Measurements from ENCODE around the gene STK32C. TPM values are rescaled to one million over a fixed set of nuclear protein-coding genes. Genes with fewer than 3 reads are reported as not detected.

STK32C gene
- total and polyA plus RNA-seq, 10 of the 15 experiments (the other 5 are each of a cell fraction or from before 2014, with no cell fraction given): 1.5 to 18.1 (median 6.4) TPM

DNA sequence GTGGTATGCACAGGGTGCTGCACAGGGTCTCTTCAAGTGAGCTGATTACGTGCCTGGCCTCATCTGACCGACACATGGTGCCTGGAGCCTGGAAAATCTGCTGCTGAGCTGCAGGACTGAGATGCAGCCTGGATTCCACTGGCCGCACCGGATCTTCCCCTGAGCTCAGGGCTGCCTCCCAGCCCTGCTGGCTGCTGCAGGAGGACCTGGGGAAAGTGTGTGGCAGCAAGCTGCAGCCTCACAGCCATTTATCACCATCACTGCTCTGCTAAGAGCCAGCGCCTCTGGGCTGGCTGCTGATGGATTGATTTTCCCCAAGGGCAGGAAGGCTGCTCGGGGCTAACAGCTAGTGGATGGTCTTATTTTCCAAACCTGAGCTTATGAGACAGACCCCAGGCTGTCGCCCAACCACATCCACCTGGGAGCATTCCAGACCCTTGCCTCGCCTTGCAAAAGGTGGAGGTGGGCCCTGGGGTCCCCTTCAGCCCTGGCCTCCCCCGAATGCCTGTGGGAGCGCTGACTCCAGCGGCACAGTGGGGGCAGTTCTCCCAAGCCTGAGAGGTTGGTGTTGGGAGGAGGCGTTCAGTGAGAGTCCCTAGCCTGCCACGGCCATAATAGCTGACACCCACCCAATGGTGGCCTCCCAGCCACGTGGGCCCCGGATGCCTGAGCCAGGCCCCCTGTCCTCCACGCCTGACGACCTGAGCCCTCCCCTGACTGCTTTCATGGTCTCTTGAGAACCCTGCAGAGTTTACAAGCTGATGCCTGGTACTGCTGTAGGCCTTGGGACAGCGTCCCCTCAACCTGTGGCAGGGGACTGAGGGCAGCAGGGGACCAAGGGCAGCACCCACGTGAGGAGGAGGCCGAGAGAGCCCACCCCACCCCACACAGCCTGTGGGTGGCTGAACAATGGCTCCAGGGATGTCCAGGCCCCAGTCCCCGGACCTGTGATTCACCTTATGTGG is 38.2 kb downstream of the STK32C start:
- Histone ChIP-seq H3K4me2 (ENCODE audit: control insufficient read depth, insufficient read depth) (no peak overlapping the region), H3K4me1 (ENCODE audit: control insufficient read depth, insufficient read depth, low read length) (no peaks in the 10 kb centered on the region), H3K9me3 (replicated peaks; ENCODE audit: control insufficient read depth, insufficient read depth, low read length) (no peaks in the 10 kb centered on the region), H3K27me3 (replicated peaks in 1 of 2; ENCODE audit: control insufficient read depth in 2 of 2, insufficient read depth in 2 of 2, low read length in 1 of 2) (no peaks in the 10 kb centered on the region), H3K36me3 (ENCODE audit: control insufficient read depth in 2 of 2, insufficient read depth in 2 of 2, low read length in 1 of 2) (no peaks in the 10 kb centered on the region; a peak in 1 of 4 replicates), H3K27ac (ENCODE audit: control insufficient read depth, insufficient read depth) (no peak overlapping the region), H2AFZ (ENCODE audit: control insufficient read depth, low read depth, low read length) (no peak overlapping the region), H4K20me1 (ENCODE audit: control insufficient read depth, insufficient read depth) (no peaks in the 10 kb centered on the region), H3K79me2 (ENCODE audit: control insufficient read depth, insufficient read depth, low read length) (no peaks in the 10 kb centered on the region), H3K9ac (ENCODE audit: control insufficient read depth, insufficient read depth, low read length) (no peak overlapping the region), H3K4me3 (no peak overlapping the region)
- in situ Hi-C loops (cut with MboI): no loop called here
- ChIA-PET RAD21 (ENCODE audit: unreplicated experiment) (no interaction called here), SMC1A (ENCODE audit: uncharacterized antibody, unreplicated experiment) (no interaction called here), CTCF (interaction anchor here (0.9 kb wide), 1 partner anchor 57 kb away, joined by 3 read pairs; no protein-coding TSS in a partner anchor), POLR2A (no interaction called here)
- no peak for DNase-seq (ENCODE audit: low read depth, low spot score)
- WGBS (ENCODE audit: insufficient coverage, insufficient replicate concordance, low lambda C conversion rate, missing lambda C conversion rate): 28% methylated on average over 20 of the region's 21 CpGs
- FAIRE-seq: no peak
- TF ChIP-seq ZBED1 (IDR thresholded peaks at IDR 0.05; ENCODE audit: borderline replicate concordance) (no peak), SUZ12 (IDR thresholded peaks at IDR 0.05; ENCODE audit: unreplicated experiment) (no peak), MYC (IDR thresholded peaks at IDR 0.05; ENCODE audit: insufficient read depth, insufficient read length, insufficient replicate concordance, low read length, severe bottlenecking) (no peak), LARP7 (IDR thresholded peaks at IDR 0.05) (no peak), SMAD5 (IDR thresholded peaks at IDR 0.05; ENCODE audit: low read depth) (no peak), MYB (IDR thresholded peaks at IDR 0.05; ENCODE audit: borderline replicate concordance, low read depth, low read length) (no peak), NFYB (IDR thresholded peaks at IDR 0.05; ENCODE audit: insufficient read depth, low read depth, low read length) (no peak), IRF3 (IDR thresholded peaks at IDR 0.05) (no peak), CBFB (IDR thresholded peaks at IDR 0.05; ENCODE audit: low read depth) (no peak), EZH2 (IDR thresholded peaks at IDR 0.05; ENCODE audit: borderline replicate concordance, control insufficient read depth, low read depth, low read length) (no peak)
- TF ChIP-seq, protein P1, sequence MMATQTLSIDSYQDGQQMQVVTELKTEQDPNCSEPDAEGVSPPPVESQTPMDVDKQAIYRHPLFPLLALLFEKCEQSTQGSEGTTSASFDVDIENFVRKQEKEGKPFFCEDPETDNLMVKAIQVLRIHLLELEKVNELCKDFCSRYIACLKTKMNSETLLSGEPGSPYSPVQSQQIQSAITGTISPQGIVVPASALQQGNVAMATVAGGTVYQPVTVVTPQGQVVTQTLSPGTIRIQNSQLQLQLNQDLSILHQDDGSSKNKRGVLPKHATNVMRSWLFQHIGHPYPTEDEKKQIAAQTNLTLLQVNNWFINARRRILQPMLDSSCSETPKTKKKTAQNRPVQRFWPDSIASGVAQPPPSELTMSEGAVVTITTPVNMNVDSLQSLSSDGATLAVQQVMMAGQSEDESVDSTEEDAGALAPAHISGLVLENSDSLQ (IDR thresholded peaks at IDR 0.05): no peak
- TF ChIP-seq, protein P2, sequence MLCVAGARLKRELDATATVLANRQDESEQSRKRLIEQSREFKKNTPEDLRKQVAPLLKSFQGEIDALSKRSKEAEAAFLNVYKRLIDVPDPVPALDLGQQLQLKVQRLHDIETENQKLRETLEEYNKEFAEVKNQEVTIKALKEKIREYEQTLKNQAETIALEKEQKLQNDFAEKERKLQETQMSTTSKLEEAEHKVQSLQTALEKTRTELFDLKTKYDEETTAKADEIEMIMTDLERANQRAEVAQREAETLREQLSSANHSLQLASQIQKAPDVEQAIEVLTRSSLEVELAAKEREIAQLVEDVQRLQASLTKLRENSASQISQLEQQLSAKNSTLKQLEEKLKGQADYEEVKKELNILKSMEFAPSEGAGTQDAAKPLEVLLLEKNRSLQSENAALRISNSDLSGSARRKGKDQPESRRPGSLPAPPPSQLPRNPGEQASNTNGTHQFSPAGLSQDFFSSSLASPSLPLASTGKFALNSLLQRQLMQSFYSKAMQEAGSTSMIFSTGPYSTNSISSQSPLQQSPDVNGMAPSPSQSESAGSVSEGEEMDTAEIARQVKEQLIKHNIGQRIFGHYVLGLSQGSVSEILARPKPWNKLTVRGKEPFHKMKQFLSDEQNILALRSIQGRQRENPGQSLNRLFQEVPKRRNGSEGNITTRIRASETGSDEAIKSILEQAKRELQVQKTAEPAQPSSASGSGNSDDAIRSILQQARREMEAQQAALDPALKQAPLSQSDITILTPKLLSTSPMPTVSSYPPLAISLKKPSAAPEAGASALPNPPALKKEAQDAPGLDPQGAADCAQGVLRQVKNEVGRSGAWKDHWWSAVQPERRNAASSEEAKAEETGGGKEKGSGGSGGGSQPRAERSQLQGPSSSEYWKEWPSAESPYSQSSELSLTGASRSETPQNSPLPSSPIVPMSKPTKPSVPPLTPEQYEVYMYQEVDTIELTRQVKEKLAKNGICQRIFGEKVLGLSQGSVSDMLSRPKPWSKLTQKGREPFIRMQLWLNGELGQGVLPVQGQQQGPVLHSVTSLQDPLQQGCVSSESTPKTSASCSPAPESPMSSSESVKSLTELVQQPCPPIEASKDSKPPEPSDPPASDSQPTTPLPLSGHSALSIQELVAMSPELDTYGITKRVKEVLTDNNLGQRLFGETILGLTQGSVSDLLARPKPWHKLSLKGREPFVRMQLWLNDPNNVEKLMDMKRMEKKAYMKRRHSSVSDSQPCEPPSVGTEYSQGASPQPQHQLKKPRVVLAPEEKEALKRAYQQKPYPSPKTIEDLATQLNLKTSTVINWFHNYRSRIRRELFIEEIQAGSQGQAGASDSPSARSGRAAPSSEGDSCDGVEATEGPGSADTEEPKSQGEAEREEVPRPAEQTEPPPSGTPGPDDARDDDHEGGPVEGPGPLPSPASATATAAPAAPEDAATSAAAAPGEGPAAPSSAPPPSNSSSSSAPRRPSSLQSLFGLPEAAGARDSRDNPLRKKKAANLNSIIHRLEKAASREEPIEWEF (IDR thresholded peaks at IDR 0.05; ENCODE audit: insufficient replicate concordance, low read depth, low read length): no peak
- BruUV-seq (replicated peaks): no TSS peak
- intact Hi-C loops (cut with micrococcal nuclease; ENCODE audit: unreplicated experiment): no loop called here
- no peak for ATAC-seq

Measured in GM12878 (cell line).